Transverse colon (tissue), 4 donors: ENCODE measurements around the gene RGR. TPM values are rescaled to one million over a fixed set of nuclear protein-coding genes. Genes with fewer than 3 reads are reported as not detected.

Experiments used
- DNase-seq: peaks from one replicate; pipeline ENCODE4 v3.0.0-alpha.2; 2019
- H3K27ac ChIP-seq, 4 donors: fragments of 200-600 bp; sonication (generic); 2 replicates each; pipeline ENCODE4 v1.5.1; 2016 to 2018; ENCODE audit warnings: inconsistent platforms in 4 of 4
- H3K27me3 ChIP-seq: fragments of 200-600 bp; sonication (generic); 2 replicates; pipeline ENCODE4 v1.5.1; 2017; ENCODE audit warnings: inconsistent platforms
- H3K36me3 ChIP-seq, 4 donors: fragments of 200-600 bp; sonication (generic); 2 replicates each; pipeline ENCODE4 v1.5.1; 2017 to 2019; ENCODE audit warnings: inconsistent platforms in 4 of 4
- H3K4me1 ChIP-seq, 4 donors: fragments of 200-600 bp; sonication (generic); 2 replicates each; pipeline ENCODE4 v1.5.1; 2017 to 2020; ENCODE audit warnings: inconsistent platforms in 4 of 4
- H3K4me3 ChIP-seq, 4 donors: fragments of 200-600 bp; sonication (generic); 1 replicate in 1 of 4; 2 replicates in 3 of 4; pipeline versions ENCODE4 v1.5.1 to v1.6.1; 2017 to 2019; ENCODE audit warnings: inconsistent platforms in 4 of 4
- H3K9me3 ChIP-seq, 2 donors: fragments of 200-600 bp; sonication (generic); 2 replicates each; pipeline ENCODE4 v1.5.1; 2017 to 2019; ENCODE audit warnings: inconsistent platforms in 2 of 2
- CTCF ChIP-seq, 5 experiments: fragments of 200-600 bp in 3 of 5; fragments of 450-650 bp in 2 of 5; sonication (generic) in 3 of 5; IDR thresholded peaks; 1 replicate in 2 of 5; 2 replicates in 3 of 5; pipeline ENCODE4 v1.5.1; 2016 to 2017; ENCODE audit warnings: antibody characterized with exemption in 5 of 5, inconsistent platforms in 3 of 5, mild to moderate bottlenecking in 2 of 5, moderate library complexity in 1 of 5
- EP300 ChIP-seq: sonication (generic); formaldehyde crosslinking; IDR thresholded peaks from one replicate; pipeline ENCODE4 v1.6.1; 2017; ENCODE audit warnings: antibody characterized with exemption, low read depth
- POLR2A ChIP-seq: fragments of 450-650 bp; IDR thresholded peaks from one replicate; pipeline ENCODE4 v1.6.1; 2016; ENCODE audit warnings: antibody characterized with exemption, mild to moderate bottlenecking, moderate library complexity
- POLR2AphosphoS5 ChIP-seq, 3 donors: sonication (generic); formaldehyde crosslinking; IDR thresholded peaks; one replicate each; pipeline ENCODE4 v1.6.1; 2016; ENCODE audit warnings: antibody characterized with exemption in 3 of 3
- WGBS, 2 donors: methylation state at CpG; one replicate each; pipeline ENCODE4 v1.1.5; 2018; ENCODE audit warnings: low coverage in 1 of 2; 5-methylcytosine and 5-hydroxymethylcytosine counted together
- in situ Hi-C, 4 donors: fragments of 200-750 bp; cut with MboI; loops; one replicate each; pipeline versions ENCODE4 v1.15.0 to v1.15.1; 2017; ENCODE audit warnings: low sequenced_read_pairs in 3 of 4, low pct_ligation_motif_present in 1 of 4, low pct_unique_long_range_greater_than_20kb in 1 of 4
- intact Hi-C: fragments of 100-400 bp; cut with DNase I; formaldehyde crosslinking; loops from one replicate; pipeline ENCODE4 v1.15.1; 2023; ENCODE audit warnings: low total_unique reads
- total RNA-seq, 4 donors: library from RNA; depleted of rRNA; stranded (reverse); fragments of >200 nt; gene quantifications; one replicate each; pipeline ENCODE4 v1.1.0, GENCODE V29; 2016

Gene RGR
- total RNA-seq, 4 donors from 2014 or later = 1.1 to 6.0 (median 1.2) TPM; not detected in 1

DNA sequence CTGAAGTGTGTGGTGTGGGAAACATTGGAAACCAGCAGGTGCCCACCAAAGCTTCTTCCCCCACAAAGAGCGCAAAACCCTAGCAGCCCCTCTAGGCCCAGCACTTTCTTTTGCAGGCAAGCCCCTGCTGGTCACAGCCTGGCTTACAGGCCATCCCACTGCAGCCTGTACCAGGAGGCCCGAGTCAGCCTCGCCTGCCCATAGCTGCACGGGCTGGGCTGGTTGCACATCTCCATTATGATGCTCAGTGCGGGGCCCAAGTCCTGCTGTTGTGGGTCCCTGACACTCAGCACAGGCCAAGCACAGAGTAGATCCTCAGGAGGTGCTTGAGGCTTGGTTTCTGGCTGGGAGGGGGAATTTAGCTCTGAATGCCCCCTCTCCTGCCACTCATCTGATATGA is 42.5 kb upstream of the RGR start:
- Histone ChIP-seq H3K4me3 (no peak overlapping the region), H3K36me3 (no peaks in the 10 kb centered on the region), H3K27ac (peak overlapping the region in 3 of 4 donors; percentile 85 to 88 (median 87)), H3K27me3 (no peaks in the 10 kb centered on the region), H3K9me3 (no peaks in the 10 kb centered on the region), H3K4me1 (peaks cover 3 to 42% (median 26%) of the 10 kb centered on the region in 4 donors)
- in situ Hi-C loops = loop anchor here in 2 of 4 donors (10.0 kb wide), 1 partner anchor 58 kb away; no protein-coding TSS in a partner anchor
- intact Hi-C loops = no loop called here
- TF ChIP-seq POLR2AphosphoS5 (IDR thresholded peaks at IDR 0.05) = no peak
- TF ChIP-seq CTCF (IDR thresholded peaks at IDR 0.05) = peak in 1 of 5 experiments; percentile 12
- 67 to 100% methylated on average over 1 to 5 of the region's 5 CpGs for WGBS, 2 donors
- peak; percentile 5 for DNase-seq

DNA sequence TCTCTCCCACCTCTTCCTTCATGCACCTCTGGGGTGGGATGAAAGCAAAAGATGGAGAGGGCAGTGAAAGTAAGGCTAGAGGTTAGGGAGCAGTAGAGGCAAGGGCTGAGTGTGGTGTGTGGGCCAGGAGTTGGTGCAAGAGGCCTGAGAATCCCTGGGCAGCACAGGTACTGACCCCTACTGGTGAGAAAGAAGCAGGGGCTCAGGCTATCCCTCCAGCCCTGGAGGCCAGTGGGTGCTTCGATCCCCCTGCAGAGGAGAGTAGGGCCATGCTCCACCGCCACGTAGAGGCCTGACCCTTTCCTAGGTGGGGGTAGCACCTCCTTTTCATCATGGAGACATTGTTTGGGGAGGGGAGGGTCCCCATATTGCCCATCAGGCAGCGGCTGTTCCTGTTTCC is 40.7 kb upstream of the RGR start:
- DNase-seq = no peak
- in situ Hi-C loops = loop anchor here in 2 of 4 donors (10.0 kb wide), 1 partner anchor 59 kb away; no protein-coding TSS in a partner anchor
- WGBS, 2 donors = 82 to 87% methylated on average over 3 to 4 of the region's 4 CpGs
- peaks cover 3 to 30% (median 15%) of the 10 kb centered on the region in 4 donors for H3K4me1 ChIP-seq
- intact Hi-C loops = no loop called here
- TF ChIP-seq CTCF (IDR thresholded peaks at IDR 0.05) (peak; percentile 27 to 57 (median 40)), POLR2A (no peak)
- no peaks in the 10 kb centered on the region for H3K36me3 ChIP-seq
- no peak overlapping the region for H3K27ac ChIP-seq
- H3K4me3 ChIP-seq = no peak overlapping the region
- no peaks in the 10 kb centered on the region for H3K27me3 ChIP-seq
- H3K9me3 ChIP-seq = no peaks in the 10 kb centered on the region

- Histone ChIP-seq H3K36me3 (no peaks in the 10 kb centered on the region), H3K9me3 (no peaks in the 10 kb centered on the region), H3K4me3 (no peak overlapping the region), H3K4me1 (peaks cover 3 to 25% (median 11%) of the 10 kb centered on the region in 4 donors), H3K27ac (no peak overlapping the region), H3K27me3 (no peaks in the 10 kb centered on the region)
- intact Hi-C loops (no loop called here), in situ Hi-C loops (loop anchor here in 3 of 4 donors (5.0 to 10.0 kb wide), 2 partner anchors 57 to 60 kb away; no protein-coding TSS in a partner anchor)
- TF ChIP-seq POLR2AphosphoS5 (IDR thresholded peaks at IDR 0.05) (no peak), POLR2A (no peak), CTCF (IDR thresholded peaks at IDR 0.05) (no peak), EP300 (no peak)
- 40 to 89% methylated on average over 1 to 4 of the region's 4 CpGs for WGBS, 2 donors
- no peak for DNase-seq
These were observed 40.2 kb upstream of the RGR start for GRCh38 chr10:84204610-84205009.

GRCh38 chr10:84205049-84205852 is 39.6 kb upstream of the RGR start:
- 15 to 28% methylated on average over 3 to 8 of the region's 8 CpGs for WGBS, 2 donors
- TF ChIP-seq POLR2AphosphoS5 (IDR thresholded peaks at IDR 0.05) (no peak), CTCF (IDR thresholded peaks at IDR 0.05) (peak; percentile 71 to 87 (median 85)), POLR2A (no peak)
- no peaks in the 10 kb centered on the region for H3K36me3 ChIP-seq
- intact Hi-C loops = no loop called here
- H3K4me1 ChIP-seq = peaks cover 3 to 18% (median 11%) of the 10 kb centered on the region in 4 donors
- no peak overlapping the region for H3K27ac ChIP-seq
- H3K4me3 ChIP-seq = no peak overlapping the region
- in situ Hi-C loops = loop anchor here in 3 of 4 donors (5.0 to 10.0 kb wide), 2 partner anchors 58 to 60 kb away; no protein-coding TSS in a partner anchor
- peak; percentile 81 for DNase-seq
- H3K9me3 ChIP-seq = no peaks in the 10 kb centered on the region
- no peaks in the 10 kb centered on the region for H3K27me3 ChIP-seq
